ENCODE data around the gene SOBP.
A peak's percentile ranks its signal among the peaks of the same experiment; 100 is the strongest.

Gene SOBP

GRCh38 chr6:107612762-107613415 lies 123.0 kb downstream of the SOBP start:
- Mint-ChIP-seq H3K27ac (no peak overlapping the region), H3K27me3 (peaks cover 2% of the 10 kb centered on the region), H3K36me3 (ENCODE audit: low read depth) (no peaks in the 10 kb centered on the region), H3K4me1 (peaks cover under 1% of the 10 kb centered on the region), H3K4me3 (no peak overlapping the region), H3K9me3 (no peaks in the 10 kb centered on the region)
- ATAC-seq (no peak), DNase-seq (no peak)

GRCh38 chr6:107613651-107614379 lies 123.9 kb downstream of the SOBP start:
- Mint-ChIP-seq H3K36me3 (ENCODE audit: low read depth) (no peaks in the 10 kb centered on the region), H3K4me3 (no peak overlapping the region), H3K27me3 (peaks cover 2% of the 10 kb centered on the region), H3K27ac (no peak overlapping the region), H3K9me3 (no peaks in the 10 kb centered on the region), H3K4me1 (peaks cover 10% of the 10 kb centered on the region)
- DNase-seq (no peak), ATAC-seq (no peak)

DNA sequence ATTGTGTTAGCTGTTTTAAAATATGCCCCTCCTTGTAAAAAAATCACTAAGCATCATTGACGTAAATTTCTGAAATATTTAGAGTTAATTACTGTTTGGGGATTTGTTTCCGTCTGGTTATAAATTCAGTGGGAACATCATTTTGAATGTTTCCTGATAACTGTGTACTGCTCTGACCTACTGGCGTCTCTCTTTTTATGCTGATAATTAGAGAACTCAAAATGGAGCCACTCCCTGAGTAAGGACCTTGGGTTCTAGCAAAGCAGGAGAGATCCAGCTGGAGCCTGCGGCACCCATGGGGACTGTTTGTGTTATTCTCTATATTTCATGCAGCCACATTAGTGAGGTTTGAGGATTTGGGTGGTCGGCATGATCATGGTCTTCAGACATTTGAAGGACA lies 124.9 kb downstream of the SOBP start:
- Mint-ChIP-seq H3K4me3 (no peak overlapping the region), H3K9me3 (no peaks in the 10 kb centered on the region), H3K27me3 (peaks cover 2% of the 10 kb centered on the region), H3K36me3 (ENCODE audit: low read depth) (no peaks in the 10 kb centered on the region), H3K4me1 (peaks cover 18% of the 10 kb centered on the region), H3K27ac (no peak overlapping the region)
- DNase-seq: no peak
- no peak for ATAC-seq

GRCh38 chr6:107616775-107617174 lies 126.9 kb downstream of the SOBP start:
- Mint-ChIP-seq H3K27me3 (peaks cover 2% of the 10 kb centered on the region), H3K4me3 (no peak overlapping the region), H3K4me1 (peaks cover 30% of the 10 kb centered on the region), H3K27ac (no peak overlapping the region), H3K36me3 (ENCODE audit: low read depth) (no peaks in the 10 kb centered on the region), H3K9me3 (no peaks in the 10 kb centered on the region)
- ATAC-seq (no peak), DNase-seq (no peak)

DNA sequence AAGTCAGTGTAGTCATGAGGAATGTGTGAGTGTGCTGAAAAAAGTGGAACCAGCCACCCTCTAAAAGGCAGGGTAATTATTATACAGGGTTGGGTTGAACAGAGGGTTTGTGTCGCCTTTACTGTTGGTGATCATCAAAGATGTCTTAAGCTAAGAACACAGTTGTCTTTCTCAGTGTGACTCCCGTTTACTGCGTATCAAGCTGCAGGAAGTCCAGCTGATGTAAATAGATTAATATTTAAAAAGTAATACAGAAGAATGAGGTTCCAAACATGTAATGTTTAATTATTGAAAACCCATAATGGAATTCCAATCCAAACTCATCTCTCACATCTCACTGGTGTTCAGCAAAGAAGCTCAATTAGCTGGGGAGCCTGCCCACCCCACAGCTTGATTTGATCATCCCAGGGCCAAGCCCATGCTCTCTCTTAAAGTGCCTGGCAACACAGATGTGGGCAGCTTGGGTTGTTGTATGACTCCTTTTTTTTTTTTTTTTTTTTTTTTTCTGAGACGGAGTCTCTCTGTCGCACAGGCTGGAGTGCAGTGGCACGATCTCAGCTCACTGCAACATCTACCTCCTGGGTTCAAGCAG lies 127.5 kb downstream of the SOBP start:
- Mint-ChIP-seq H3K4me1 (peaks cover 30% of the 10 kb centered on the region), H3K27me3 (peaks cover 2% of the 10 kb centered on the region), H3K9me3 (no peaks in the 10 kb centered on the region), H3K27ac (no peak overlapping the region), H3K4me3 (no peak overlapping the region), H3K36me3 (ENCODE audit: low read depth) (no peaks in the 10 kb centered on the region)
- no peak for ATAC-seq
- DNase-seq: no peak

GRCh38 chr6:107618672-107619071 lies 128.8 kb downstream of the SOBP start:
- Mint-ChIP-seq H3K4me3 (peak overlapping the region; percentile 10), H3K36me3 (ENCODE audit: low read depth) (no peaks in the 10 kb centered on the region), H3K27ac (peak overlapping the region; percentile 11), H3K9me3 (no peaks in the 10 kb centered on the region), H3K4me1 (peaks cover 30% of the 10 kb centered on the region), H3K27me3 (peaks cover 2% of the 10 kb centered on the region)
- ATAC-seq (peak; percentile 95), DNase-seq (peak; percentile 35)

- no peaks in the 10 kb centered on the region for H3K9me3 Mint-ChIP-seq
- DNase-seq (no peak), ATAC-seq (no peak)
- H3K27ac Mint-ChIP-seq: no peak overlapping the region
- no peaks in the 10 kb centered on the region for H3K36me3 Mint-ChIP-seq (ENCODE audit: low read depth)
- H3K27me3 Mint-ChIP-seq: no peaks in the 10 kb centered on the region
- peaks cover 30% of the 10 kb centered on the region for H3K4me1 Mint-ChIP-seq
- H3K4me3 Mint-ChIP-seq: no peak overlapping the region
Measured at GRCh38 chr6:107620732-107621131, 130.8 kb downstream of the SOBP start.

DNA sequence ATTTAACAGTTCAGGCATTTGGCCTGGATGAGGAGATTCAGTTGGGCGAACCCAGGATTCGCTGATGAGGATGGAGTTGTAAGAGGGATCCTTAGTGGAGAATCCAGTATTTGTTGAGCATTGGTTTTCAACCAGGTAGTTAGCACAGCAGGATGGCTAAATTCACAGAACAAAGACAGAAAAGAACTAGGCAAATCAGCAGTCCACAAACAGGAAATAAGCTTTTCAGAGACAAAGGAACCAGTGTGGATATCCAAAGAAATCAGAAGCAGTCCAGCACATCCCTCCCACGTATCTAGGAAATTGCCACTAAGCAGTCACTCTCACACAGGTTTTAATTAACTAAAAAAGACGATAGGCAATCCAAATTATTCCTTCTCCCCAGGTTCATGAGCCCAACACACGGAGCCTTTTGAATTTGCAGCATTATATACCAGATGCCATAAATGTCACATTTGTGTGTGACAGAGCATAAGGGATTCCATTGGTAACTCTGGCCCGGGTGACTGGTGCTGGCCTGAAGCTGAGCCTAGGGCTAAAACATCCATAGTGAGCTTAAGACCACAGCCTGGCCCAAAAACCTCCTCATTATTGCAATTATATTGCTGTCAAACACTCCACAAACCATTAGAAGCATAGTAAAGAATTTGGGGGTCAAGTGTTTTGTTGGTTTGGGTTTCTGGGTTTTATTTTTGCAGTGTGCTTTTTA lies 131.5 kb downstream of the SOBP start:
- DNase-seq (no peak), ATAC-seq (no peak)
- H3K4me1 Mint-ChIP-seq: peaks cover 30% of the 10 kb centered on the region
- no peaks in the 10 kb centered on the region for H3K27me3 Mint-ChIP-seq
- H3K9me3 Mint-ChIP-seq: no peaks in the 10 kb centered on the region
- no peak overlapping the region for H3K4me3 Mint-ChIP-seq
- H3K36me3 Mint-ChIP-seq (ENCODE audit: low read depth): no peaks in the 10 kb centered on the region
- no peak overlapping the region for H3K27ac Mint-ChIP-seq

DNA sequence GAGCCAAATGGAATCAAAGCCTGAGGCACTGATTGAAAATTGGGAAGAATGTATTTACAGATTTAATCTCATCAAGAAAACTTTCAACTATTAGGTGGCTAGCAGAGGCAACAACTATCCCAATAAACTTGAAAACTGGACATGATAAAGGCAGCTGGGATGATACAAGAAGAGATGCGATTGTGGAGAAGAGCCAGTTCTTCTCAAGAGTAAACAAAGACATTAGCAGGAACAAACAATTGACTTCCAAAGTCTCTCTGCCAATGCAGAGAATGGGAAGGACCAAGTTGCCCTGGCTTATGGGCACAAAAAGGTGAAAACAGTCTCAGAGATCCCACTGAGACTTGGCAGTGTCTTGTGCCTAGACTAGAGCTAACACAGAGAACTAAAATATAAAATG lies 132.4 kb downstream of the SOBP start:
- Mint-ChIP-seq H3K27me3 (no peaks in the 10 kb centered on the region), H3K4me1 (peaks cover 30% of the 10 kb centered on the region), H3K4me3 (no peak overlapping the region), H3K9me3 (no peaks in the 10 kb centered on the region), H3K36me3 (ENCODE audit: low read depth) (no peaks in the 10 kb centered on the region), H3K27ac (no peak overlapping the region)
- DNase-seq (no peak), ATAC-seq (no peak)

- ATAC-seq (no peak), DNase-seq (no peak)
- Mint-ChIP-seq H3K27ac (no peak overlapping the region), H3K36me3 (ENCODE audit: low read depth) (no peaks in the 10 kb centered on the region), H3K9me3 (no peaks in the 10 kb centered on the region), H3K4me3 (no peak overlapping the region), H3K27me3 (no peaks in the 10 kb centered on the region), H3K4me1 (peaks cover 17% of the 10 kb centered on the region)
Measured at GRCh38 chr6:107624050-107624449, 134.1 kb downstream of the SOBP start.

GRCh38 chr6:107624541-107624940 lies 134.6 kb downstream of the SOBP start:
- peaks cover 12% of the 10 kb centered on the region for H3K4me1 Mint-ChIP-seq
- H3K27me3 Mint-ChIP-seq: no peaks in the 10 kb centered on the region
- H3K36me3 Mint-ChIP-seq (ENCODE audit: low read depth): no peaks in the 10 kb centered on the region
- DNase-seq: no peak
- ATAC-seq: no peak
- no peak overlapping the region for H3K27ac Mint-ChIP-seq
- H3K9me3 Mint-ChIP-seq: no peaks in the 10 kb centered on the region
- no peak overlapping the region for H3K4me3 Mint-ChIP-seq

DNA sequence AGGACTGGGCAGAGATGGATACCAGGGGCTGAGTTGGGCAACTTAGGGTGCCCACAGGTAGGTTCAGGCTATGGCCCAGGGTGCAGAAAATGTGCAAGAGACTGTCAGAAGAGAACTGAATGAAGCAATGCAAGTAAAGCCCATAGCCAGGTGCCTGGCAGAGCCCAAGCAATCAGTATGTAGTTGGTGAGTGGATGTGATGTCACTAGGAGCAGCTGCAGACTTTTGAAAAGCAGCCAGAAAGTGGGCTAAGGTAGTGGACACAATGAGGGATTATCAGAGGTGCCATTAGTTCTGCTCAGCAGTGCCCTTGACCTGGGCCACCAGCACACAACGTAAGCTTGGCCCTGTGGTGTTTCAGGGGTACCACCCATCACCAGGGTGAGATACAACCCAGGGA lies 135.3 kb downstream of the SOBP start:
- Mint-ChIP-seq H3K27me3 (no peaks in the 10 kb centered on the region), H3K4me3 (no peak overlapping the region)

DNA sequence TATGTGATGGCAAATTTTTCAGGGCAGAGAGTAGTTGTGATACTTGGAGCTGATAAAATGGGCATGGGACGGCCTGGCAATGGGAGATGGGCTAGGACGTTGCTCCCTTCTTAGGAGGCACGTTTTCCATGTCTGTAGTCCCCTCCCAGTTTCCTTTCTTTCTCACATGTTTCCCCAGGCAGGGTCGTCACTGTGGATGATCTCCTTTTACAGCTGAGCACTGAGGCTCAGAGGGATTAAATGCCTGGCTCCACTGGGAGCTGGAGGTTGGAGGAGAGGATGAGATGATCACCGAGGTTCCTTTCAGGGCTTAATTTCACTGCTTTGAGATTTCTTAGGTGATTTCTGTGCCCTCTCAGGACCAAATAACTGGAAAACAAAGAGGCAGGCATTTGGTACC lies 136.7 kb downstream of the SOBP start:
- no peaks in the 10 kb centered on the region for H3K4me1 Mint-ChIP-seq

More for the DNA sequence above, 135.3 kb downstream of the SOBP start:
- Mint-ChIP-seq H3K9me3 (no peaks in the 10 kb centered on the region), H3K4me1 (peaks cover 10% of the 10 kb centered on the region), H3K27ac (no peak overlapping the region), H3K36me3 (ENCODE audit: low read depth) (no peaks in the 10 kb centered on the region)
- DNase-seq (no peak), ATAC-seq (no peak)

GRCh38 chr6:107627969-107628368 lies 138.1 kb downstream of the SOBP start:
- Mint-ChIP-seq H3K4me1 (no peaks in the 10 kb centered on the region), H3K4me3 (no peak overlapping the region), H3K27me3 (peaks cover 15% of the 10 kb centered on the region), H3K27ac (no peak overlapping the region), H3K36me3 (ENCODE audit: low read depth) (no peaks in the 10 kb centered on the region), H3K9me3 (no peaks in the 10 kb centered on the region)
- no peak for DNase-seq
- ATAC-seq: no peak

More for the DNA sequence above, 136.7 kb downstream of the SOBP start:
- H3K9me3 Mint-ChIP-seq: no peaks in the 10 kb centered on the region
- no peak for ATAC-seq
- H3K36me3 Mint-ChIP-seq (ENCODE audit: low read depth): no peaks in the 10 kb centered on the region
- peaks cover 5% of the 10 kb centered on the region for H3K27me3 Mint-ChIP-seq
- no peak overlapping the region for H3K27ac Mint-ChIP-seq
- no peak overlapping the region for H3K4me3 Mint-ChIP-seq
- no peak for DNase-seq

- H3K4me1 Mint-ChIP-seq: no peaks in the 10 kb centered on the region
- H3K27ac Mint-ChIP-seq: no peak overlapping the region
- H3K27me3 Mint-ChIP-seq: peaks cover 24% of the 10 kb centered on the region
- H3K9me3 Mint-ChIP-seq: no peaks in the 10 kb centered on the region
- no peak for ATAC-seq
- H3K4me3 Mint-ChIP-seq: no peak overlapping the region
- H3K36me3 Mint-ChIP-seq (ENCODE audit: low read depth): no peaks in the 10 kb centered on the region
- DNase-seq: no peak
Measured at GRCh38 chr6:107628878-107629277, 139.0 kb downstream of the SOBP start.

All from activated naive CD8-positive, alpha-beta T cell treated with anti-CD3 and anti-CD28 coated beads, Interleukin-2, amount 50 U/mL, for 24 hours (primary cell).